ENCODE results near the gene XPC. TPM values are rescaled to one million over a fixed set of nuclear protein-coding genes. Genes with fewer than 3 reads are reported as not detected.

Gene XPC
- total RNA-seq, 1 experiment from 2014 or later, result 34.9 TPM

DNA sequence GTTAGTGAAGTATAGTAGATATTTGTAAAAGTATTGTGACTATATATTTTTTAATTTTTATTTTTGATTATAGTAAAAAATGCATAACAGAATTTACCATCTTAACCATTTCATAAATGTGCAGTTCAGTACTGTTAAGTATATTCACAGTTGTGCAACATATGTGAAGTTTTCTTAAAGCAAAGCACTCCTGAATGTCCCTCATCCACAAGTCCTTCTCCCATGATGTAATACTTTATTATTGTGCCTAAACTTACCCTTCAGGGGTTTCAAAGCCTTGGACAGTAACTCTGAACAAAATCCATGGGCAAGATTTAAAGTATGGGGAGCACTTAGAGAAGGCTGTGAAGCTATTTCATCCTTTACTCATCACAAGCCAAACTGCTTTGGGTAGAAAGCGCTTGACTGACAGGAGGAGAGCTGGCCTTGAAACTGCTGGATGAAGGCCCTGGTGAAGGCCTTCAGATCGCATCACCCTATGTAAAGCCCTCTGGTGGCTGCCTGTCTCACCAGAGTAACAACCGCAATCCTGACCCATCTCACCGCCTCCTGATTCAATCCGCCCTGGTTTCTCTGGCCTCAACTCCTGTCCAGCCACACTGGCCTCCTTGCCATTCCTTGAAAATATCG is 28.3 kb upstream of the XPC start:
- H3K9me3 Mint-ChIP-seq, result no peaks in the 10 kb centered on the region
- H3K36me3 Mint-ChIP-seq, result no peaks in the 10 kb centered on the region
- no peaks in the 10 kb centered on the region; the same call in 1 of the 2 replicates for H3K27me3 Mint-ChIP-seq (ENCODE audit: low read depth)
- DNase-seq (ENCODE audit: low spot score), result no peak
- H3K4me3 Mint-ChIP-seq, result no peak overlapping the region
- H3K4me1 Mint-ChIP-seq, result peaks cover 12% of the 10 kb centered on the region; the same call in 1 of the 2 replicates
- no peak for TF ChIP-seq NR1H2 (CRISPR knock-in tag; IDR thresholded peaks at IDR 0.05)
- TF ChIP-seq ZNF232 (CRISPR knock-in tag; IDR thresholded peaks at IDR 0.05), result no peak
- TF ChIP-seq, protein P1, sequence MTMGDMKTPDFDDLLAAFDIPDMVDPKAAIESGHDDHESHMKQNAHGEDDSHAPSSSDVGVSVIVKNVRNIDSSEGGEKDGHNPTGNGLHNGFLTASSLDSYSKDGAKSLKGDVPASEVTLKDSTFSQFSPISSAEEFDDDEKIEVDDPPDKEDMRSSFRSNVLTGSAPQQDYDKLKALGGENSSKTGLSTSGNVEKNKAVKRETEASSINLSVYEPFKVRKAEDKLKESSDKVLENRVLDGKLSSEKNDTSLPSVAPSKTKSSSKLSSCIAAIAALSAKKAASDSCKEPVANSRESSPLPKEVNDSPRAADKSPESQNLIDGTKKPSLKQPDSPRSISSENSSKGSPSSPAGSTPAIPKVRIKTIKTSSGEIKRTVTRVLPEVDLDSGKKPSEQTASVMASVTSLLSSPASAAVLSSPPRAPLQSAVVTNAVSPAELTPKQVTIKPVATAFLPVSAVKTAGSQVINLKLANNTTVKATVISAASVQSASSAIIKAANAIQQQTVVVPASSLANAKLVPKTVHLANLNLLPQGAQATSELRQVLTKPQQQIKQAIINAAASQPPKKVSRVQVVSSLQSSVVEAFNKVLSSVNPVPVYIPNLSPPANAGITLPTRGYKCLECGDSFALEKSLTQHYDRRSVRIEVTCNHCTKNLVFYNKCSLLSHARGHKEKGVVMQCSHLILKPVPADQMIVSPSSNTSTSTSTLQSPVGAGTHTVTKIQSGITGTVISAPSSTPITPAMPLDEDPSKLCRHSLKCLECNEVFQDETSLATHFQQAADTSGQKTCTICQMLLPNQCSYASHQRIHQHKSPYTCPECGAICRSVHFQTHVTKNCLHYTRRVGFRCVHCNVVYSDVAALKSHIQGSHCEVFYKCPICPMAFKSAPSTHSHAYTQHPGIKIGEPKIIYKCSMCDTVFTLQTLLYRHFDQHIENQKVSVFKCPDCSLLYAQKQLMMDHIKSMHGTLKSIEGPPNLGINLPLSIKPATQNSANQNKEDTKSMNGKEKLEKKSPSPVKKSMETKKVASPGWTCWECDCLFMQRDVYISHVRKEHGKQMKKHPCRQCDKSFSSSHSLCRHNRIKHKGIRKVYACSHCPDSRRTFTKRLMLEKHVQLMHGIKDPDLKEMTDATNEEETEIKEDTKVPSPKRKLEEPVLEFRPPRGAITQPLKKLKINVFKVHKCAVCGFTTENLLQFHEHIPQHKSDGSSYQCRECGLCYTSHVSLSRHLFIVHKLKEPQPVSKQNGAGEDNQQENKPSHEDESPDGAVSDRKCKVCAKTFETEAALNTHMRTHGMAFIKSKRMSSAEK (CRISPR knock-in tag; IDR thresholded peaks at IDR 0.05; ENCODE audit: borderline replicate concordance), result no peak
- no peak for TF ChIP-seq NFYB (CRISPR knock-in tag; conservative IDR thresholded peaks at IDR 0.05; ENCODE audit: low read depth)
- TF ChIP-seq, protein P2, sequence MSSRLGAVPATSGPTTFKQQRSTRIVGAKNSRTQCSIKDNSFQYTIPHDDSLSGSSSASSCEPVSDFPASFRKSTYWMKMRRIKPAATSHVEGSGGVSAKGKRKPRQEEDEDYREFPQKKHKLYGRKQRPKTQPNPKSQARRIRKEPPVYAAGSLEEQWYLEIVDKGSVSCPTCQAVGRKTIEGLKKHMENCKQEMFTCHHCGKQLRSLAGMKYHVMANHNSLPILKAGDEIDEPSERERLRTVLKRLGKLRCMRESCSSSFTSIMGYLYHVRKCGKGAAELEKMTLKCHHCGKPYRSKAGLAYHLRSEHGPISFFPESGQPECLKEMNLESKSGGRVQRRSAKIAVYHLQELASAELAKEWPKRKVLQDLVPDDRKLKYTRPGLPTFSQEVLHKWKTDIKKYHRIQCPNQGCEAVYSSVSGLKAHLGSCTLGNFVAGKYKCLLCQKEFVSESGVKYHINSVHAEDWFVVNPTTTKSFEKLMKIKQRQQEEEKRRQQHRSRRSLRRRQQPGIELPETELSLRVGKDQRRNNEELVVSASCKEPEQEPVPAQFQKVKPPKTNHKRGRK (CRISPR knock-in tag; IDR thresholded peaks at IDR 0.05; ENCODE audit: borderline replicate concordance), result no peak
- TF ChIP-seq, protein P3, sequence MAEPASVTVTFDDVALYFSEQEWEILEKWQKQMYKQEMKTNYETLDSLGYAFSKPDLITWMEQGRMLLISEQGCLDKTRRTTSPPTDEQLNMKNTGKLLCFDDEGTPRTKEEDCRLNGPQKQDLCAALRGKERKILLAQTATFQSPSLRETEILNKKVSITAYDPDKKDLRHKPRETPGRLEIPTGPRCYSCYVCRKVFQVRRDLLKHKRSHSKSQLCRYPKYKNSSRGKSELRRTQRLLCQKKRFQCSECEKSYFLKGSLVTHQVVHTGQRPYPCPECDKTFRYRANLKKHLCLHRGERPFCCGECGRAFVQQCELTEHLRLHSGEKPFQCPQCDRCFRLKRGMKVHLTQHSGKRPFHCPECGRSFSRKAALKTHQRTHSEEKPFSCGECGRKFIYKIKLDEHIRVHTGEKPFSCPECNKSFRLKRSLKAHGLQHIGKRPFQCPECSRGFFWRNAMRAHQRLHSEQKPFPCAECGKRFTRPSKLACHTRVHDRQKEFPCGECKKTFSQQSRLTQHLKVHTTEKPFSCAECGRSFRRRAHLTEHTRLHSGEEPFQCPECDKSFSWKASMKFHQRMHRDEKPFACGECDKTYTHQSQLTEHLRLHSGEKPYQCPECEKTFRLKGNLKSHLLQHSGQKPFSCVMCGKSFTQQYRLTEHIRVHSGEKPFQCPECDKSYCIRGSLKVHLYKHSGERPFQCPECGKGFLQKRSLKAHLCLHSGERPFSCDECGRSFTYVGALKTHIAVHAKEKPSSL (CRISPR knock-in tag; conservative IDR thresholded peaks at IDR 0.05), result no peak
- no peak for TF ChIP-seq NFE2L1 (CRISPR knock-in tag; IDR thresholded peaks at IDR 0.05)
- TF ChIP-seq CBFB (CRISPR knock-in tag; IDR thresholded peaks at IDR 0.05; ENCODE audit: low read depth), result no peak
- TF ChIP-seq FOXK1 (CRISPR knock-in tag; IDR thresholded peaks at IDR 0.05), result no peak
- POLR2A ChIA-PET, result no interaction called here
- no peak overlapping the region for H3K27ac Mint-ChIP-seq
- peak; percentile 43 for ATAC-seq
- CTCF ChIA-PET, result interaction anchor here (1.3 to 2.4 kb wide), 3 partner anchors 9 to 310 kb away, joined by 4 to 7 read pairs (median 7); no protein-coding TSS in a partner anchor

DNA sequence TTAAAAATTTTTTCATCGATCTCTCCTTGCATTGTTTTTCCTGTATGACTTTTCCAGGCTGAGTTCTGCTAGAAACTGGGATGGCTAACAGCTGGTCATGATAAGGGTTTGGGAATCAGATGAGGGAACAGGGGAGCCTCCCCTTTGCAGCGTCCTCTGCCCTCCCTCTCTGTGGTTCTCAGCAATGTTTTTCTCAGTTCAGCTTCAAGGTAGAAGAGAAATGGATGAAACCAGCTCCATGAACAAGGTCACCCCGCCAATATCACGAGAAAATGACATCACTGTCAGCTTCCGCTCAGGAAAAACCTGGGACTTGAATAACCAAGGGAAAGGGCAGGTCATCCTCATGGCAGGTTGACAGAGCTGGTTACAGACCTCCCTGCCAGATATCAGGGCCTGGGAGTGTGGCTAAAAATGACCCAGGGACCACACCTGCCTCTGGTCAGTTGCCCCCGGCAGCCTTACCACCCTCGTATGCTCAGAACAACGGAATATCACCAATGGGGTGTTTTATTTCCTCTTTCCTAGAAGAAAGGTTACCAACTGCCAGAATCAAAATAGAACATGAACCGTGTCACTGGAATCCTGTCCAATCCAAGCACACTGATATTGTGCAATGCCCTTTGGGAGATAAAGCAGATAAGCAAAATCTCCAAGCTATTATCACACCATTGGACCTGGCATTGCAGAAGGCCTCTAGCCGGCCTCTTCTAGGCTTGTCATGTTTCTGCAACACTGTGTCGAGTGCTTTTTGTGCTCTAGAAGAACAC is 26.3 kb upstream of the XPC start:
- no peak for TF ChIP-seq MYBL2 (CRISPR knock-in tag; IDR thresholded peaks at IDR 0.05)
- DNase-seq (ENCODE audit: low spot score) (no peak), ATAC-seq (no peak)
- H3K4me1 Mint-ChIP-seq, result peaks cover 7% of the 10 kb centered on the region; the same call in 1 of the 2 replicates
- H3K27me3 Mint-ChIP-seq (ENCODE audit: low read depth), result no peaks in the 10 kb centered on the region
- H3K4me3 Mint-ChIP-seq, result no peak overlapping the region
- no peak overlapping the region for H3K27ac Mint-ChIP-seq
- CTCF ChIA-PET, result interaction anchor here (1.2 to 3.1 kb wide), 26 partner anchors 8 to 330 kb away, joined by 4 to 67 read pairs (median 13); partner anchors contain the start of genes LSM3 and XPC
- no peaks in the 10 kb centered on the region for H3K9me3 Mint-ChIP-seq
- POLR2A ChIA-PET, result no interaction called here
- no peaks in the 10 kb centered on the region; the same call in 1 of the 2 replicates for H3K36me3 Mint-ChIP-seq

DNA sequence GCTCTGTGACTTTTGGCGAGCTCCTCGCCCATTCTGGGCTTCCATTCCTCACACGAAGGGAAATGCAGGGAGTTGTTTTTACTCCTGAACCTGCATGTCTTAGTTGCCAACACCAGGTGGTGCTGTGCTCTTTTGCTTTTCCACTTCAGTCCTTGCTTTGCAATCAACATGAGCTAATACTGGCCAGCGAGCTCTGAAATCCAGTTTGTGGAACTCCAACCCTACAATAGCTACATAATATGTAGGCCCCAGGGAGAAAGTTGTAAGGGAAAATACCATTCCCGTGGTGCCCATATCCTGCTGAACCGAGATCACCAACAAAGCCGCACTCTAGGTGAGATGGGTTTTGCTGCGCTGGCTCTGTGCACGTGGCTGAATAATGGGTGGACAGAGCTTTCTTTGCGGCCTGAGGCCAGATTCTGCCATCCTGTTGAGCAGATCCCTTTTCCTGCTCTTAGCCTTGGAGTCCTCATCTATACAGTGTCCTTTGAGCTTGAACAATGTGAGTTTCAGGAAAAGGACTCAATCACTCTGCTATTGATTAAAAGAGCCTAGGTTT is 25.2 kb upstream of the XPC start:
- DNase-seq (ENCODE audit: low spot score) (peak; percentile 60), ATAC-seq (peak; percentile 81)
- Mint-ChIP-seq H3K27ac (peak overlapping the region; percentile 74; the same call in 1 of the 2 replicates), H3K4me3 (no peak overlapping the region), H3K4me1 (peaks cover 5% of the 10 kb centered on the region; the same call in 1 of the 2 replicates), H3K9me3 (no peaks in the 10 kb centered on the region), H3K36me3 (peaks cover 7% of the 10 kb centered on the region), H3K27me3 (ENCODE audit: low read depth) (no peaks in the 10 kb centered on the region)
- ChIA-PET CTCF (interaction anchor here (0.6 to 3.1 kb wide), 117 partner anchors 8 to 447 kb away, joined by 3 to 67 read pairs (median 6); partner anchors contain the start of genes CCDC174, CHCHD4, LSM3 and TMEM43), POLR2A (interaction anchor here (0.7 kb wide), 1 partner anchor 265 kb away, joined by 4 read pairs; no protein-coding TSS in a partner anchor)
- no peak for TF ChIP-seq FOXK1 (CRISPR knock-in tag; IDR thresholded peaks at IDR 0.05)
- TF ChIP-seq, protein P4, sequence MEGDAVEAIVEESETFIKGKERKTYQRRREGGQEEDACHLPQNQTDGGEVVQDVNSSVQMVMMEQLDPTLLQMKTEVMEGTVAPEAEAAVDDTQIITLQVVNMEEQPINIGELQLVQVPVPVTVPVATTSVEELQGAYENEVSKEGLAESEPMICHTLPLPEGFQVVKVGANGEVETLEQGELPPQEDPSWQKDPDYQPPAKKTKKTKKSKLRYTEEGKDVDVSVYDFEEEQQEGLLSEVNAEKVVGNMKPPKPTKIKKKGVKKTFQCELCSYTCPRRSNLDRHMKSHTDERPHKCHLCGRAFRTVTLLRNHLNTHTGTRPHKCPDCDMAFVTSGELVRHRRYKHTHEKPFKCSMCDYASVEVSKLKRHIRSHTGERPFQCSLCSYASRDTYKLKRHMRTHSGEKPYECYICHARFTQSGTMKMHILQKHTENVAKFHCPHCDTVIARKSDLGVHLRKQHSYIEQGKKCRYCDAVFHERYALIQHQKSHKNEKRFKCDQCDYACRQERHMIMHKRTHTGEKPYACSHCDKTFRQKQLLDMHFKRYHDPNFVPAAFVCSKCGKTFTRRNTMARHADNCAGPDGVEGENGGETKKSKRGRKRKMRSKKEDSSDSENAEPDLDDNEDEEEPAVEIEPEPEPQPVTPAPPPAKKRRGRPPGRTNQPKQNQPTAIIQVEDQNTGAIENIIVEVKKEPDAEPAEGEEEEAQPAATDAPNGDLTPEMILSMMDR (IDR thresholded peaks at IDR 0.05), result peak; percentile 71; the same call in 1 of the 2 replicates

All from WTC11 (cell line).